Heart left ventricle (tissue), 16 donors: ENCODE measurements around the gene MX2. TPM values are rescaled to one million over a fixed set of nuclear protein-coding genes. Genes with fewer than 3 reads are reported as not detected.

Experiments used
- ATAC-seq, 4 donors: fragments of 200-7000 bp; cut with Tn5 transposase; one replicate each; pipeline ENCODE4 v1.9.1; 2020 to 2022; ENCODE audit warnings: moderate library complexity in 4 of 4, mild to moderate bottlenecking in 3 of 4, moderate number of reproducible peaks in 1 of 4
- DNase-seq, 5 donors: peaks; one replicate each; pipeline ENCODE4 v3.0.0-alpha.2; 2020
- H3K27ac ChIP-seq, 12 donors: fragments of 200-600 bp; sonication (generic) in 4 of 12; one replicate each; pipeline versions ENCODE4 v1.5.0 to v1.8.0; 2016 to 2022; ENCODE audit warnings: mild to moderate bottlenecking in 2 of 12
- H3K27me3 ChIP-seq, 9 donors: fragments of 200-600 bp; sonication (generic) in 2 of 9; one replicate each; pipeline versions ENCODE4 v1.5.1 to v1.8.0; 2016 to 2022; ENCODE audit warnings: mild to moderate bottlenecking in 3 of 9
- H3K36me3 ChIP-seq, 9 donors: fragments of 200-600 bp; sonication (generic) in 2 of 9; one replicate each; pipeline versions ENCODE4 v1.5.0 to v1.8.0; 2018 to 2022; ENCODE audit warnings: mild to moderate bottlenecking in 2 of 9
- H3K4me1 ChIP-seq, 12 donors: fragments of 200-600 bp; sonication (generic) in 4 of 12; one replicate each; pipeline versions ENCODE4 v1.5.0 to v1.8.0; 2016 to 2022; ENCODE audit warnings: mild to moderate bottlenecking in 3 of 12
- H3K4me3 ChIP-seq, 12 donors: fragments of 200-600 bp; sonication (generic) in 4 of 12; one replicate each; pipeline versions ENCODE4 v1.5.0 to v1.8.0; 2017 to 2022; ENCODE audit warnings: mild to moderate bottlenecking in 9 of 12, moderate library complexity in 4 of 12
- H3K9me3 ChIP-seq, 12 donors: fragments of 200-600 bp; sonication (generic) in 4 of 12; one replicate each; pipeline versions ENCODE4 v1.5.0 to v1.8.0; 2016 to 2022; ENCODE audit warnings: mild to moderate bottlenecking in 1 of 12
- CTCF ChIP-seq, 12 donors: fragments of 200-600 bp; sonication (generic) in 4 of 12; IDR thresholded peaks; one replicate each; pipeline versions ENCODE4 v1.5.0 to v1.8.0; 2018 to 2022; ENCODE audit warnings: antibody characterized with exemption in 12 of 12, mild to moderate bottlenecking in 5 of 12
- POLR2A ChIP-seq, 2 donors: fragments of 450-650 bp; IDR thresholded peaks; one replicate each; pipeline ENCODE4 v1.6.1; 2017; ENCODE audit warnings: antibody characterized with exemption in 2 of 2, mild to moderate bottlenecking in 2 of 2, moderate library complexity in 2 of 2
- WGBS, 4 donors: extraction: QIAGEN DNeasy Blood & Tissue Kit in 2 of 4; methylation state at CpG; one replicate each; pipeline versions ENCODE4 v1.1.5 to v1.1.7; 2013 to 2018; 5-methylcytosine and 5-hydroxymethylcytosine counted together
- intact Hi-C, 10 donors: fragments of 100-400 bp; cut with DNase I; formaldehyde crosslinking; loops; one replicate each; pipeline versions ENCODE4 v1.11.1 to v1.14.2; 2022
- polyA plus RNA-seq, 2 donors: library from polyadenylated mRNA; stranded (reverse); fragments of 200-250 nt; gene quantifications; one replicate each; pipeline ENCODE4 v1.2.3, GENCODE V29; 2013
- total RNA-seq, 9 donors: library from RNA; depleted of rRNA in 2 of 9; stranded (reverse); fragments of >200 nt in 2 of 9; fragmentation: NEBNext Ultra II Directional in 3 of 9; extraction: Animal tissue kit (Norgen Biotek cat#: 25700) in 3 of 9; gene quantifications; one replicate each; pipeline versions ENCODE4 v1.1.0 to v1.2.4, GENCODE V29; 2016 to 2023
- donor health status: ischemic (EF 13 %, LVEDD 7.1; RV severe dilation, severe dysfunction).
- donor health status: healthy with polysubstance abuse.
- donor health status: DM: no; HTN: yes; CAD: no.
- donor health status: DM: no; HTN: no; CAD: no.
- donor health status: ischemic (EF 25% LVEDD 6.9; RV normal size, moderate dysfunction).
- donor health status: ischemic (EF 25% LVEDD 5.7; RV mildly dilated, moderate dysfunction).
- donor health status: healthy.
- donor health status: DM: yes; HTN: yes; CAD: no.
- donor health status: ischemic (EF 35%, LVEDD 5.7; RV mildly dilated, moderate dysfunction).
- donor health status: nonischemic (EF 11% LVEDD 7.7; RV severe dilation, severe dysfunction).
- donor health status: DM: yes; HTN: yes; CAD: no.
- donor health status: PGD.
- donor health status: ischemic (EF 29% LVEDD 5.4; RV normal size, mild dysfunction).
- donor health status: nonischemic (EF 23%, LVEDD 6.1; RV moderate dilation, normal function).

The MX2 gene
- total and polyA plus RNA-seq, 11 donors, result 3.2 to 23.3 (median 5.7) TPM

GRCh38 chr21:41319273-41319672 lies 42.6 kb upstream of the MX2 start:
- no peak for TF ChIP-seq POLR2A (IDR thresholded peaks at IDR 0.05)
- no peak for TF ChIP-seq CTCF (IDR thresholded peaks at IDR 0.05)
- ATAC-seq (no peak), DNase-seq (no peak)
- Histone ChIP-seq H3K9me3 (no peaks in the 10 kb centered on the region), H3K4me1 (peaks cover 0 to 15% (median 5%) of the 10 kb centered on the region in 12 donors), H3K27ac (no peak overlapping the region), H3K27me3 (peaks cover 5 to 39% (median 27%) of the 10 kb centered on the region in 9 donors), H3K4me3 (no peak overlapping the region), H3K36me3 (no peaks in the 10 kb centered on the region)
- intact Hi-C loops, result no loop called here
- WGBS, 4 donors, result 77 to 85% (median 81%) methylated on average over 7 of the region's 7 CpGs

- Histone ChIP-seq H3K4me1 (peaks cover 0 to 12% (median 5%) of the 10 kb centered on the region in 12 donors), H3K9me3 (no peaks in the 10 kb centered on the region), H3K27me3 (peaks cover 3 to 21% (median 13%) of the 10 kb centered on the region in 9 donors), H3K27ac (no peak overlapping the region), H3K4me3 (no peak overlapping the region), H3K36me3 (no peaks in the 10 kb centered on the region)
- WGBS, 4 donors, result 81 to 93% (median 86%) methylated on average over 16 to 20 of the region's 20 CpGs
- intact Hi-C loops, result no loop called here
- DNase-seq, result no peak
- ATAC-seq, result no peak
- no peak for TF ChIP-seq CTCF (IDR thresholded peaks at IDR 0.05)
Observed at GRCh38 chr21:41321211-41321907, 40.5 kb upstream of the MX2 start.

GRCh38 chr21:41321908-41322495 lies 39.8 kb upstream of the MX2 start:
- ATAC-seq (no peak), DNase-seq (no peak)
- Histone ChIP-seq H3K36me3 (no peaks in the 10 kb centered on the region), H3K27ac (no peak overlapping the region), H3K9me3 (no peaks in the 10 kb centered on the region), H3K27me3 (peaks cover 0 to 15% (median 7%) of the 10 kb centered on the region in 9 donors), H3K4me1 (peaks cover 0 to 6% (median 0%) of the 10 kb centered on the region in 12 donors), H3K4me3 (no peak overlapping the region)
- WGBS, 4 donors, result 83 to 91% (median 87%) methylated on average over 7 of the region's 7 CpGs
- TF ChIP-seq POLR2A (IDR thresholded peaks at IDR 0.05) (no peak), CTCF (IDR thresholded peaks at IDR 0.05) (no peak)
- intact Hi-C loops, result no loop called here

- Histone ChIP-seq H3K27me3 (peaks cover 0 to 7% (median 4%) of the 10 kb centered on the region in 9 donors), H3K4me3 (no peak overlapping the region), H3K36me3 (no peaks in the 10 kb centered on the region), H3K27ac (no peak overlapping the region), H3K4me1 (no peaks in the 10 kb centered on the region), H3K9me3 (no peaks in the 10 kb centered on the region)
- no peak for ATAC-seq
- intact Hi-C loops, result no loop called here
- WGBS, 4 donors, result 79 to 88% (median 82%) methylated on average over 23 of the region's 23 CpGs
- no peak for TF ChIP-seq CTCF (IDR thresholded peaks at IDR 0.05)
- TF ChIP-seq POLR2A (IDR thresholded peaks at IDR 0.05), result no peak
- DNase-seq, result no peak
Observed at GRCh38 chr21:41322496-41323382, 39.1 kb upstream of the MX2 start.
